Mucosa of descending colon (tissue), 3 donors: ENCODE measurements around the gene C6orf141. TPM values are rescaled to one million over a fixed set of nuclear protein-coding genes. Genes with fewer than 3 reads are reported as not detected.
"Not testable (repeated sequence)": the region's sequence is repeated elsewhere in the genome, so short reads cannot be mapped to it uniquely, and the experiment has no call there.

ENCODE experiments used
- ATAC-seq: fragments of 200-7000 bp; cut with Tn5 transposase; one replicate; pipeline ENCODE4 v1.9.1; 2020; ENCODE audit warnings: mild to moderate bottlenecking, moderate library complexity
- DNase-seq, 3 donors: peaks; one replicate each; pipeline ENCODE4 v3.0.0-alpha.2; 2020
- H3K36me3 ChIP-seq: fragments of 200-600 bp; one replicate; pipeline ENCODE4 v1.8.0; 2021; ENCODE audit warnings: low read depth, mild to moderate bottlenecking
- H3K4me1 ChIP-seq: fragments of 200-600 bp; one replicate; pipeline ENCODE4 v1.8.0; 2021; ENCODE audit warnings: low read depth, mild to moderate bottlenecking
- H3K4me3 ChIP-seq: fragments of 200-600 bp; one replicate; pipeline ENCODE4 v1.8.0; 2021; ENCODE audit warnings: mild to moderate bottlenecking
- H3K9me3 ChIP-seq: fragments of 200-600 bp; one replicate; pipeline ENCODE4 v1.8.0; 2021; ENCODE audit warnings: mild to moderate bottlenecking
- CTCF ChIP-seq: fragments of 200-600 bp; IDR thresholded peaks from one replicate; pipeline ENCODE4 v1.8.0; 2022; ENCODE audit warnings: antibody characterized with exemption, mild to moderate bottlenecking
- intact Hi-C, 2 donors: fragments of 100-400 bp; cut with DNase I in 1 of 2; cut with micrococcal nuclease in 1 of 2; formaldehyde crosslinking; loops; one replicate each; pipeline versions ENCODE4 v1.11.0 to v1.11.1; 2022; cut with DNase I, micrococcal nuclease
- total RNA-seq, 3 donors: library from RNA; stranded (reverse); fragmentation: NEBNext Ultra II Directional in 2 of 3; extraction: Animal tissue kit (Norgen Biotek cat#: 25700) in 2 of 3; gene quantifications; one replicate each; pipeline versions ENCODE4 v1.2.1 to v1.2.4, GENCODE V29; 2021 to 2023
- donor health status: DM: no; HTN: no; CAD: no; lungs with moderate emphysema.
- donor health status: DM: no; HTN: no; CAD: no.
- donor health status: DM: no; HTN: yes; CAD: no.

C6orf141 gene
- total RNA-seq, 3 donors from 2014 or later: 4.1 to 10.6 (median 5.4) TPM

- no peak for ATAC-seq
Measured at GRCh38 chr6:49576618-49577017, 26.1 kb downstream of the C6orf141 start.

DNA sequence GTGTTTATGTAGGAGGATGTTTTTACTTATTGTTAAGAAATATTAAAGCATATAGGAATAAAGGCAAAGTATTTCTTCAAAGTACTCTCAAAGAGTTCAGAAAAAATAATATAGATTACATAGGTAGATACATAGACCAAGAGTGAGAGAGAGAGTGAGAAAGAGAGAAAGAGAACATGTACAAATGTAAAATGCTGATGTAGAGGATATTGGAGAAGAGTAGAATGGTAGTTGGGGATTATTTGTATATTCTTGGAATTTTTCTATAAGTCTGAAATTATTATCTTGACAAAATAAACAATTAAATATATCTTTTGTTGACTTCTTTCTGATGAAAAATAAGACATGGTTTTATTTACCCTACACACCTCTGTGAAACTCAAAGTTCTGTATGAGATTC, 29.2 kb downstream of the C6orf141 start:
- Histone ChIP-seq H3K4me1 (no peaks in the 10 kb centered on the region), H3K4me3 (no peak overlapping the region), H3K36me3 (no peaks in the 10 kb centered on the region), H3K9me3 (no peaks in the 10 kb centered on the region)
- DNase-seq (no peak), ATAC-seq (no peak)
- TF ChIP-seq CTCF: no peak
- intact Hi-C loops: no loop called here

More at GRCh38 chr6:49576618-49577017, 26.1 kb downstream of the C6orf141 start:
- H3K36me3 ChIP-seq: no peaks in the 10 kb centered on the region
- no peaks in the 10 kb centered on the region for H3K9me3 ChIP-seq
- intact Hi-C loops: no loop called here
- DNase-seq: no peak
- no peak overlapping the region for H3K4me3 ChIP-seq
- H3K4me1 ChIP-seq: no peaks in the 10 kb centered on the region
- TF ChIP-seq CTCF: no peak

GRCh38 chr6:49582529-49582928, 32.1 kb downstream of the C6orf141 start:
- intact Hi-C loops: no loop called here
- Histone ChIP-seq H3K4me3 (no peak overlapping the region), H3K36me3 (no peaks in the 10 kb centered on the region), H3K4me1 (no peaks in the 10 kb centered on the region), H3K9me3 (no peaks in the 10 kb centered on the region)
- DNase-seq: no peak
- TF ChIP-seq CTCF: no peak
- ATAC-seq: no peak

DNA sequence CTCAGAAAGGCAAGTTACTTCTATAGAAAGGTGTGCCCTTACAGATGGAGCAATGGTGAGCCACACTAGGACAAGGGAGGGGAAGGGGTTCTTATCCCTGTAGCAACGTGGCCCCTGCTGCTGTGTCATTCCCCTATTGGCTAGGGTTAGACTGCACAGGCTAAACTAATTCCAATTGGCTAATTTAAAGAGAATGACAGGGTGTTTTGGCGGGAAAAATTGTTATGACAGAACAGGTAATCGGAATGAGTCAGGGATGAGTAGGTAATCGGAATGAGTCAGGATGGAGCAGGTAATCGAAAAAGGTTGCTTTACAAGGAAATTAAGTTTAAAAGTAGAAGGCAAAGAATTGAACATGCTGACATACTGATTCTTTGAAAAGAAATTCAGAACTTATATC, 36.8 kb downstream of the C6orf141 start:
- intact Hi-C loops, H3K4me1 ChIP-seq, H3K4me3 ChIP-seq, H3K36me3 ChIP-seq, ATAC-seq, DNase-seq, H3K9me3 ChIP-seq: not testable (repeated sequence)

Other genes starting within 250 kb of the C6orf141 start
- gene MMUT, start 87.4 kb upstream of the C6orf141 start, total RNA-seq: 10 to 100 TPM; 27.9 to 41.5 (median 31.5) TPM
- gene CENPQ, start 87.3 kb upstream of the C6orf141 start, total RNA-seq: 1 to 10 TPM; 2.6 to 4.3 (median 3.0) TPM
- gene GLYATL3, start 50.7 kb upstream of the C6orf141 start, total RNA-seq: not detected
- not detected for gene RHAG, start 86.2 kb downstream of the C6orf141 start, total RNA-seq
- gene CRISP2, start 162.9 kb downstream of the C6orf141 start, total RNA-seq: not detected
- not detected for gene CRISP3, start 193.7 kb downstream of the C6orf141 start, total RNA-seq
- not detected for gene PGK2, start 236.6 kb downstream of the C6orf141 start, total RNA-seq